Smooth muscle cell (in vitro differentiated cells): ENCODE measurements around the gene HBZ. TPM values are rescaled to one million over a fixed set of nuclear protein-coding genes. Genes with fewer than 3 reads are reported as not detected.
"Not testable (repeated sequence)": the region's sequence is repeated elsewhere in the genome, so short reads cannot be mapped to it uniquely, and the experiment has no call there.

Experiments used
- DNase-seq: peaks from one replicate; lab custom pipeline; 2025; ENCODE audit not compliant: unreplicated experiment; lab: John Stamatoyannopoulos, UW
- H2AFZ ChIP-seq: fragments of 200-600 bp; sonication (generic); 2 replicates; pipeline ENCODE4 v1.6.0; 2016; ENCODE audit warnings: antibody characterized with exemption, low read depth, mild to moderate bottlenecking
- H3F3A ChIP-seq: fragments of 200-600 bp; sonication (generic); 2 replicates; pipeline ENCODE4 v1.6.0; 2017; ENCODE audit warnings: antibody characterized with exemption, low read depth
- H3K27ac ChIP-seq: fragments of 200-600 bp; sonication (generic); 2 replicates; pipeline ENCODE4 v1.5.1; 2016; ENCODE audit warnings: low read depth, mild to moderate bottlenecking
- H3K27me3 ChIP-seq: fragments of 200-600 bp; sonication (generic); 2 replicates; pipeline ENCODE4 v1.6.1; 2016; ENCODE audit warnings: low read depth, mild to moderate bottlenecking
- H3K36me3 ChIP-seq: fragments of 200-600 bp; sonication (generic); 2 replicates; pipeline ENCODE4 v1.5.1; 2016; ENCODE audit warnings: low read depth
- H3K4me1 ChIP-seq: fragments of 200-600 bp; sonication (generic); 2 replicates; pipeline ENCODE4 v1.5.1; 2016; ENCODE audit warnings: low read depth
- H3K4me2 ChIP-seq: fragments of 200-600 bp; sonication (generic); 2 replicates; pipeline ENCODE4 v1.6.0; 2016; ENCODE audit warnings: mild to moderate bottlenecking
- H3K4me3 ChIP-seq: fragments of 200-600 bp; sonication (generic); 2 replicates; pipeline ENCODE4 v1.5.1; 2016; ENCODE audit warnings: mild to moderate bottlenecking
- H3K79me2 ChIP-seq: fragments of 200-600 bp; sonication (generic); 2 replicates; pipeline ENCODE4 v1.6.0; 2016; ENCODE audit warnings: low read depth, mild to moderate bottlenecking
- H3K9ac ChIP-seq: fragments of 200-600 bp; sonication (generic); 2 replicates; pipeline ENCODE4 v1.6.0; 2016; ENCODE audit warnings: low read depth
- H3K9me3 ChIP-seq: fragments of 200-600 bp; sonication (generic); replicated peaks from 2 replicates; pipeline ENCODE4 v1.5.1; 2016; ENCODE audit warnings: low read depth
- H4K20me1 ChIP-seq: fragments of 200-600 bp; sonication (generic); 2 replicates; pipeline ENCODE4 v1.6.0; 2016; ENCODE audit warnings: low read depth
- CTCF ChIP-seq: fragments of 200-600 bp; sonication (generic); IDR thresholded peaks from 2 replicates; pipeline ENCODE4 v1.5.1; 2017; ENCODE audit warnings: borderline replicate concordance, mild to moderate bottlenecking, antibody characterized with exemption; ENCODE audit not compliant: insufficient read depth, poor library complexity, severe bottlenecking
- WGBS: methylation state at CpG from one replicate; pipeline ENCODE4 v1.1.7; 2016; ENCODE audit warnings: low lambda C conversion rate; 5-methylcytosine and 5-hydroxymethylcytosine counted together
- polyA plus RNA-seq: library from polyadenylated mRNA; unstranded; fragments of >200 nt; fragmentation: Nextera tagmentation; extraction: Ambion mirVana; gene quantifications from 2 replicates; pipeline ENCODE4 v1.2.1, GENCODE V29; 2016
- total RNA-seq: library from RNA; depleted of rRNA; stranded (reverse); fragments of >200 nt; gene quantifications from 2 replicates; pipeline ENCODE4 v1.2.3, GENCODE V29; 2014

HBZ gene
- total and polyA plus RNA-seq, 2 experiments from 2014 or later = not detected

GRCh38 chr16:119835-120491 lies 32.5 kb upstream of the HBZ start:
- WGBS = 98% methylated on average over 3 of the region's 3 CpGs
- H4K20me1 ChIP-seq = peaks cover 73% of the 10 kb centered on the region
- no peaks in the 10 kb centered on the region for H3K79me2 ChIP-seq
- H3K27me3 ChIP-seq = no peaks in the 10 kb centered on the region
- no peaks in the 10 kb centered on the region for H3K4me1 ChIP-seq
- H3K9ac ChIP-seq = no peak overlapping the region
- no peaks in the 10 kb centered on the region for H3K9me3 ChIP-seq
- H3K4me3 ChIP-seq = no peak overlapping the region
- TF ChIP-seq CTCF = no peak
- no peak overlapping the region for H3K4me2 ChIP-seq
- no peaks in the 10 kb centered on the region for H3F3A ChIP-seq
- no peaks in the 10 kb centered on the region for H3K36me3 ChIP-seq
- DNase-seq = no peak
- H3K27ac ChIP-seq = no peak overlapping the region
- no peak overlapping the region for H2AFZ ChIP-seq

- no peaks in the 10 kb centered on the region for H3K79me2 ChIP-seq
- no peaks in the 10 kb centered on the region for H3F3A ChIP-seq
- H3K4me2 ChIP-seq = no peak overlapping the region
- no peaks in the 10 kb centered on the region for H3K27me3 ChIP-seq
- DNase-seq = no peak
- H3K9ac ChIP-seq = no peak overlapping the region
- no peaks in the 10 kb centered on the region for H3K4me1 ChIP-seq
- TF ChIP-seq CTCF = no peak
- H3K27ac ChIP-seq = no peak overlapping the region
- H2AFZ ChIP-seq = no peak overlapping the region
- no peaks in the 10 kb centered on the region for H3K9me3 ChIP-seq
- H4K20me1 ChIP-seq = peaks cover 81% of the 10 kb centered on the region
- no peak overlapping the region for H3K4me3 ChIP-seq
- no peaks in the 10 kb centered on the region for H3K36me3 ChIP-seq
- WGBS = 100% methylated on average over 2 of the region's 2 CpGs
Observed at GRCh38 chr16:120756-121155, 31.7 kb upstream of the HBZ start.

- Histone ChIP-seq H3F3A (no peaks in the 10 kb centered on the region), H3K36me3 (no peaks in the 10 kb centered on the region), H3K4me1 (no peaks in the 10 kb centered on the region), H3K27ac (no peak overlapping the region), H3K27me3 (no peaks in the 10 kb centered on the region), H3K9ac (no peak overlapping the region), H3K79me2 (no peaks in the 10 kb centered on the region), H3K9me3 (no peaks in the 10 kb centered on the region), H3K4me3 (no peak overlapping the region), H4K20me1 (peaks cover 91% of the 10 kb centered on the region), H2AFZ (no peak overlapping the region), H3K4me2 (no peak overlapping the region)
- WGBS = 96% methylated on average over 1 of the region's 1 CpG
- DNase-seq = no peak
- no peak for TF ChIP-seq CTCF
Observed at GRCh38 chr16:122361-122760, 30.1 kb upstream of the HBZ start.

- H3K4me2 ChIP-seq, H3F3A ChIP-seq, H3K4me3 ChIP-seq, H3K79me2 ChIP-seq, H3K27me3 ChIP-seq, H2AFZ ChIP-seq, H3K27ac ChIP-seq, DNase-seq, H3K4me1 ChIP-seq, H3K9me3 ChIP-seq, H3K9ac ChIP-seq, H3K36me3 ChIP-seq: not testable (repeated sequence)
- 90% methylated on average over 18 of the region's 19 CpGs for whole genome bisulfite sequencing
- peaks cover 86% of the 10 kb centered on the region for H4K20me1 ChIP-seq
Observed at GRCh38 chr16:123558-124350, 28.7 kb upstream of the HBZ start.
